ENCODE results near the gene MPV17L2.
"Not testable (repeated sequence)": the region's sequence is repeated elsewhere in the genome, so short reads cannot be mapped to it uniquely, and the experiment has no call there.

The MPV17L2 gene

DNA sequence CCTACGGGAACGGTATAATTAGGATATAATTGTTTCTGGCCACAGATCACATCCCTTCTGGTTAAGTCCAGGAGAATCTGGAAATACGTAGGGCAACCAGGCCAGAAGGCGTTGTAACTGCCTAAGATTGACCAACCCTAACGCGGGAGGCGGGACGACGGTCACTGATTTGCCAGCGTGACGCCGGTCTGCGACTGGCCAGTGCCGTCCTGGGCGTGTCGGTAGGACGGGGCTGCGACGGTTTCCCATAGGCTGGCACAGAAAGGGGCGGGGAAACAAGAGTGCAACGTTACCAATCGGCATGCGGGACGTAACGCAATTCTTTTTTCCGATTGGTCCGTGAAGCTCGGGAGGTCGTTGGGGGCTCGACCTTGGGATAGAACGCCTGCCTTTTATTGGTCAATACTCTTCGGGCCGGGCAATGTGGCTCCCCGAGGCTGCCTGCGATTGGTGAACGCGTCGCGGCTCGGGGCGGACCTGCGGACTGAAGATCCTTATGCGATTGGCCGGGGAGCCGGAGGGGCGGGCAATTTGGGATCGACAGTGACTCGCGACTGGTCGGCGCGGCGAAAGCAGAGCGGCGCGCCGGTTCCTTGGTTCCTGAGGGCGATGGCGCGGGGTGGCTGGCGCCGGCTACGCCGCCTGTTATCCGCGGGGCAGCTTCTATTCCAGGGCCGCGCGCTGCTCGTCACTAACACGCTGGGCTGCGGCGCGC is at the start of gene MPV17L2:
TSS of gene MPV17L2 (plus strand) at position 546 of the 715 bp plus-strand sequence. CDS start at position 610, 64 bp downstream.
- peak; percentile 94 to 100 (median 99) for DNase-seq

DNA sequence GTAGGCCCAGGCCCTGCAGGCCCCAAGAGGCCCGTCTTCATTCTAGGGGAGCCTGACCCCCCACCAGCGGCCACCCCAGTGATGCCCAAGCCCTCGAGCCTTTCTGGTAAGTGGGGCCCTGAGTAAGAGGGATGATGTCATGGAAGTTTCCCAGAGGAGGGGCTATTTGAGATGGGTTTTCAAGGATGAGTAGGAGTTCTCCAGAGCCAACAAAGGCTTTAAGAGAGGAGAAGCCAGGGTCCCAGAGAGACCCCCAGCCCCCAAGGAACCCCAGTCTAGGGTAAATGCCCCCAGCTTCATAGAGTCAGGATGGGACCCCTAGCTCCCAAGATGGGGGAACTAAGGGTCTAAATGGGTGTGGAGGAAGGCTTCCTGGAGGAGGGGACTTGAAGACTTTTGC is 49.1 kb upstream of the MPV17L2 start:
- DNase-seq = no peak

DNA sequence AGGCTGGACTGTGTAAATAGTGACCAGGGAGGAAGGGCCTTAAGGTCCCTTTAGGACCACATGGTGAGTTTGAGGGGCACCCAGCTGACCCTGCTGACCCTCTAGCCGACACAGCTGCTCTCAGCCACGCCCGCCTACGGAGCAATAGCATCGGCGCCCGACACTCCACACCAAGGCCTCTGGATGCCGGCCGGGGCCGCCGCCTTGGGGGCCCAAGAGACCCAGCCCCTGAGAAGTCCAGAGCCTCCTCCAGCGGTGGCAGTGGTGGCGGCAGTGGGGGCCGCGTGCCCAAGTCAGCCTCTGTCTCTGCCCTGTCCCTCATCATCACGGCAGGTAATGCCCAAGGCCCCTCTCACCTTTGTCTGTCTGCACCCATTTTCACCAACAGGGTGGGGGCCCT is 48.7 kb upstream of the MPV17L2 start:
- DNase-seq = no peak

DNA sequence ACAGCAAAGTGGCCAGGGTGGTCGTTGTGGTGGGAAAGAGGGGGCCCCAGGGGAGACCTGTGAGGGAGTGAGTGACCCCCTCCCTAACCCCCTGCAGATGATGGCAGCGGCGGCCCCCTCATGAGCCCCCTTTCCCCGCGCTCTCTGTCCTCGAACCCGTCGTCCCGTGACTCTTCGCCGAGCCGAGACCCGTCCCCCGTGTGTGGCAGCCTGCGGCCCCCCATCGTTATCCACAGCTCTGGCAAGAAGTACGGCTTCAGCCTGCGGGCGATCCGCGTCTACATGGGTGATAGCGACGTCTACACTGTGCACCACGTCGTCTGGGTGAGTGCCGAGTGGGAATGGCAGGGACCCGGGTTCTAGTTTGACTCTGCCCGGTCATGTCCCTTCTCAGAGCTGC is 48.1 kb upstream of the MPV17L2 start:
- DNase-seq = no peak

DNA sequence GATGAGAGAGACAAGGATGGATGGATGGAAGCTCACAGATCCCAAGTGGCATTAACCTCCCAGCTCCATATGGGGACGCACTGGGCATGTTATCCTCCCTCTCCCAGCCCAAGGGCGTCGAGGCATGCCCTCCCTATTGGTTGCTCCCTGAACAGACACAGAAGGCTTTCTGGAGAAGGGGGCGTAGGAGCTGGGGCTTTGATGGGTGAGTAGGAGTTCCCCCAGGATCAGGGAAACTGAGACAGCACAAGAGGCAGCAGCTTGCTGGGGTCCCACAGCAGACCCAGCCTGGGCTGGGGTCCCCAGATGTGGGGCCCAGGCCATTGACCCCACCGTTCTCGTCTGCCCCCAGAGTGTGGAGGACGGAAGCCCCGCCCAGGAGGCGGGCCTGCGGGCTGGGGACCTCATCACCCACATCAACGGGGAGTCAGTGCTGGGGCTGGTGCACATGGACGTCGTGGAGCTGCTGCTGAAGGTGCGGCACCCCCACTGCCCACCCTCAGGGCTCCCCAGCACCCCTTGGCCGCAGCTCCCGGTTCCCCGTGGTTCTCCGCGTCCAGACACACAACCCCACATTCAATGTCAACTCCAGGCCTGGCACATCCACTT is 47.5 kb upstream of the MPV17L2 start:
- no peak for DNase-seq

DNA sequence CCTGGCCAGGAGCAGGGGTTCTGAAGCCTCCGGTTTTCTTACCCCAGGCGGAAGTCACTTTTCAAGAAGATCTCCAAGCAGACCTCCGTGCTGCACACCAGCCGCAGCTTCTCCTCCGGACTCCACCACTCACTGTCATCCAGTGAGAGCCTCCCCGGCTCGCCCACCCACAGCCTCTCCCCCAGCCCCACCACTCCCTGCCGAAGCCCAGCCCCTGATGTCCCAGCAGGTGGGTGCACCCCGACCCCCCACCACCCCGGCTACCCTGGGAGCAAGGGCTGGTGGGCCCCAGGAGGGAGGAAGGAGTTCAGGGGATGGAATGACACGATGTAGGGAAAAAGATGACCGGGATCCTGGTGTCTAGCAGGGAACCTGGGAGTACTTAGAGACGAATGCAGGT is 45.6 kb upstream of the MPV17L2 start:
- no peak for DNase-seq

DNA sequence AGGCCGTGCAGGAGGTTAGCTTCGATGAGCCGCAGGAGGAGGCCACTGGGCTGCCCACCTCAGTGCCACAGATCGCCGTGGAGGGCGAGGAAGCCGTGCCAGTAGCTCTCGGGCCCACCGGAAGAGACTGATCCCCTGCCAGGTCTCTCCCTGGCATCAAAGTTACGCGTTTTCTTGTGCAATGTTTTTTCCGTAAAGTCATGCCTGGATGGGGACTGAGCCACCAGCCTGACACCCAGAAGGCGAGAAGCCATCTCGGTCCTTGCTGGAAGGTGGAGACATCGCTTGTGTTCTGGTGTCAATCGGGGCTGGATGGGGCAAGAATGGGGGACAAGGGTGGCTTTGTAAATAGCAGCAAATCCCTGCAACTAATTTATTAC is 43.4 kb upstream of the MPV17L2 start:
- no peak for DNase-seq

DNA sequence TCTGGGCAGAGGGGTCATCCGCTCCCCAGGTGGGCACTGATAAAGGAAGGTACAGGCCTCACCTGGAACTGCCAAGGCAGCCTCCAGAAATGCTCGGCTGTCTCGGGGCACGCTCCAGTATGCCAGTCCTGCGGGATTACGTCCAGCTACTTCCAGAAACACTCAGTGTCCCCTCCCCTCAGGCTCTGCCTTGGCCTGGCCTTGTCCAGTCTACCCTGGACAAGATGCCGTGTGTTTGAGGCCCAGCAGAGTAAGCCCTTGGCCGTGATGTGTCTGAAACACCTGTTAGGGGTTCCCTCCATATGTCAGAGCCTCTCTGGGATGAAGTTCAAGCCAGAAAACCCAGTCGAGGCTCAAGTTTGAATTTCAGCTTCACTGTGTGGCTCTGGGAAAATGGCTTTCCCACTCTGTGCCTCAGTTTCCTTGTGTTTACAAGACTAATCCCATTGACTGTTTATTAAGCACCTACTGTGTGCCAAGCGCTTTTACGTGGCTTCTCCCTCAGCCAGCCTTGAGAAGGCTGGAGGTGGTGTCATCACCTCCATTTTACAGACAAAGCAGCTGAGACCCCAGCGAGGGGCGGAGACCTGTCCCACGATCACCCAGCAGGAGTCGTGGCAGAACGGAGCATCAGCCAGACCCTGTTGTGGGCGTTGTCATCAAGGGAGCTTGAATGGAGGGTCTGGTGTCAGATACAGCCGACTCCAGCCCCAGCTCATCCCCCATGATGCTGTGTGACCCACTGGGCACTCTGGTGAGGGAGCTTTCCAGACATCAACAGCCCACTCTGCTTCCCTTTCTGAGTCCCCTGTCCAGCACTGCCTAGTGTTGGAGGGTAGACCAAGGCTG is 42.0 kb upstream of the MPV17L2 start:
- peak in 1 of 14 donors; percentile 64 for DNase-seq

DNA sequence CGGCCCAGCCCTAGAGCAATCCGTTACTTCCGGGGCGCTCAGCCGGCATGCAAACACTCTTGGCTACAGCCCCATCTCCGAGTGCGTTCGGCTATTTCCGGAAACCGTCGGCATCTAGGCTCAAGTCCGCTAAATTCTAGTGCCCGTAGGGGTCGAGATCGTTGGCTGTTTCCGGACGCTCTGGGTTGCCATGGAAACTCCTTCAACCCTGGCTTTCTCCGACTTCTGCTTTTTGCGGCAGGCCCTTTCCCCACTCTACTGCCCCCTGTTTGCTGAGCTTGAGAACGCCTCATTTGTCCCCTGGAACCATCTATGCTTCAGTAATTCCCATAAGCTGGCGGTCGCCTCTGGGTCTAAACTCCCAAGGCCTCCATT is 40.6 kb upstream of the MPV17L2 start:
- DNase-seq = peak; percentile 57 to 98 (median 94)

DNA sequence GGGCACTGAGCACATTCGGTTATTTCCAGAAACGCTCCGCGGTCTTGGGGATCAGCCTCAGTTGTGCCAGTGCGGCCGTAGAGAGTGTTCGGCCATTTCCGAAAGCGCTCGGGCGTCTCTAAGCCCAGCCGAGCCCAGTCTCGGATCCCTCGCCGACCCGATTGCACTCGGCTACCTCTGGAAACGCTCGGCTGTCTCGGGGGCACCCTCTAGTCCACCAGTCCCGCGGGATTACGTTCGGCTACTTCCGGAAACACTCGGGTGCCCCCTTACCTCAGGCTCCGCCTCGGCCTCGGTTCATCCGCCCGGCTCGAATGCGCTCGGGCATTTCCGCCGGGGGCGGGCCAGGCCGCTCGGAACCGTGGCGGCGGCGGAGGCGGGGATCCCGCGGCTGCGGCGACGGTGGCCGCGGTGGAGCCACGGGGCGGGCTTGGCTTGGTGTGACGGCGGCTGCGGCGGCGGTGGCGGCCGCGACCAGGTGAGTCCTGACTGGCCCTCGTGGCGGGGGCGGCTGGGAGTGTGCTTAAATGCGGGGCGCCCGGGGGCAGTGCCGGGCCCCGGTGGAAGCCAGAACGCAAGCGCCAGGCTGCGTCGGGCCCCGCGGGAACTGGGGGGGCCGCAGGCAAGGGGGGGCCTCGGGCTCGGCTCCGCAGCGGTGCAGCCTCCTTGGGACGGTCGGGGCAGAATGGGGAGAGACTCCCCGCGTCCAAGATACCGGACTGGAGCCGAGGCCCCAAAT is 40.0 kb upstream of the MPV17L2 start, which contains the start of gene PIK3R2:
TSS of gene PIK3R2 (plus strand) at position 347 of the 739 bp plus-strand sequence. CDS start 2,717 bp downstream, outside the sequence.
- DNase-seq = peak; percentile 86 to 99 (median 97)

DNA sequence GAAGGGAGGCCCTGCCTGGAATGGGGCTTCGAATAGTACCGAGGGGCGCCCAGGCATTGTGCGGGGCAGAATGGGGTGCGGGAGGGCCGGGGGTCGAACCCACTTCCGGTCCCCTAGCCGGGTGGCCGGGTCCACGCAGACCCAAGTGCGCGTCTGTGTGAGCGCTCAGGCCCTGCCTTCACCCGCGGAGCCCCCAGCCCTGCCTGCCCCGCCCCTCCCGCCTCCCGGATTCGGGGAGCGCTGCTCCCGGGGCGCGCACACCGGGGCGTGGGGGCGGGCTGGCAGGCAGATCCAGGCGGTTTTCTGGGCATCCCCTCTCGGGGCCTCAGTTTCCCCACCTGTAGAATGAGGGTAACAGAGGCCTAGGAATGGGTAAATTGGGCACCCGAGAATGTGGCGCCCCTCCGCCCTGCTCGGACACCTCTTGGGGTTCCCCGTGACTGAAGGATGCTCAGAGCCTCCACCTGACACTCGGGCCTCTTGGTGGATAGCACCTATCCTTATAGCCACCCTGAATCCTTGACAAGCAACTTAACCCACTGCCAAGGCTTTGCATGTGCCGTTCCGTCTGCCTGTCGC is 39.4 kb upstream of the MPV17L2 start:
- peak in 2 of 14 donors; percentile 39 to 51 for DNase-seq

DNA sequence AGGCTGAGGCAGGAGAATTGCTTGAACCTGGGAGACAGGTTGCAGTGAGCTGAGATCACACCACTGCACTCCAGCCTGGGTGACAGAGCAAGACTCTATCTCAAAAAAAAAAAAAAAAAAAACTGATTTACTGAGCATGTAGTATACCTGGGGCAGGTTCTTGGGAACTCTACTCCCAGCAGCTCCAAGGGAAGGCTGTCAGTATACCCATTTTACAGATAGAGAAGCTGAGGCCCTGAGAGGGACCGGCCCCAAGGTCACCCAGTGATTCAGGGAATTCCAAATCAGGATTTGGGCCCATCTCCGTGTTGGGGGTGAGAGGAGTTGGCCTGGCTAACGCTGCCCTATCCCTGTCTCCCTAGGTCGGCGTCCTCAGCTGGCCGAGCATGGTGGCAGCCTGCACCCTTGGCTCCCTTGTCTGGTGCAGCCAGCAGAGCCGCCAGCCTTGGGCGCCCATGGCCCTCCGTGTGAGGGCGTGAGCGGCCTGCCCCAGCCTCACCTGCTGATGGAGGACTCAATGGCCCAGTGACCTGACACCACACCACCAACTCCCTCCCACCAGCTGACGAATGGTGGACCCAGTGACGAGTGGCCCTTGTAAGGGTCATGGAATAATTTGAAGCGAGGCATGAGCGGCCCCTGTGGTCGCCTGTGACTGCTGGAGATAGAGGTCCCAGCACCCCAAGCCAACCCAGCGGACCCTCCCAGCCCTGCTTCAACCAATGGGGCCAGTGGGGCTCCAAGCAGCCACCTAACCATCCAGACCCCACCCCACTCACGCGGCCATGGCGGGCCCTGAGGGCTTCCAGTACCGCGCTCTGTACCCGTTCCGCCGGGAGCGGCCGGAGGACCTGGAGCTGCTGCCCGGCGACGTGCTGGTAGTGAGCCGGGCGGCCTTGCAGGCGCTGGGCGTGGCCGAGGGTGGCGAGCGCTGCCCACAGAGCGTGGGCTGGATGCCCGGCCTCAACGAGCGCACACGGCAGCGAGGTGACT is 37.6 kb upstream of the MPV17L2 start:
- DNase-seq = no peak

DNA sequence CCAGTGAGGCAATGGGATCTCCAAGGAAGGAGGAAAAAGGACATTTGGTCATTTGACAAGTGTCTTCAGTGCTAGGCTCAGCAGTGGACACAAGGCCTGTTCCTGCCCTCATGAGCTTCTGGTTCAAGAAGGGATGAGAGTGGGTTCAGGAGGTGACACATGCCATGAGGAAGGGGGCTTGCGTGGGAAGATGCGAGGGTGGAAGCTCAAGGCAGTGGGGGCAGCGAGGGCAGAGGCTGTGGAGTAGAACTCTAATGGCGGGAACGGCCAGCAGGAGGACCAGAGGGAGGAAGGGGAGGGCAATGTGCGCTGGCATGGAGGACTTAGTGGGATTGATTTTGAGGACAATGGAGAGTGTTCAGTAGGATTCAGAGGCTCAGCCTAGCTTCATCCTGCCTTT is 36.8 kb upstream of the MPV17L2 start:
- no peak for DNase-seq

DNA sequence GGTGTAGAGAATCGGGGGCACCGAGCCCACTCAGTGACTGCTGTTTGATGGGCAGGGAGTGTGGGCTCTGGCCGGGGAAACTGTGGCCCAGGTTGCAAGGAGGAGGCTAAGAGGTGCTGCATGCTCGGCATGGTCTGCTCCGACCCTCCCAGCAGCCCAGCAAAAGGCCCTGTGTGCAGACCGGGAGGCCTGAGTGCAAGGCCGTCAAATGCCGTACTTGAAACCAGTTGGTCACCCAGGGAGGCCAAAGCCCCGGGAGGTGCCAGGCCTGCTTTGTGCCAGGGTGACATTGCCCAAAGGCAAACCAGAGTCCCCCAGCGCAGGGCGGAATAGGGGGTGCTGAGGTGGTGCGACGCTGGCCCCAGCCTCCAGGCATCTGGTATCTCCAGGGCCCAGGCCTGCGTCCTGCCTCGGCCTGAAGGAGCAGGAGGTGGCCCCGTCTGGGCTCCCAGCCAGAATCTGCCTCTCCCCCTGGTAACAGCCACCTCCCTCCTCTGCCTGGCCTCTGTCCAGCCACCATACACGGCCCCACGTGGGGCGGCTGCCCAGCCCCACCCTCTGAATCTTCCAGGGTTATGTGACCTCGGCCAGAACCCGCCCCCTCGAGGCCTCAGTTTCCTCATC is 36.1 kb upstream of the MPV17L2 start:
- peak in 13 of 14 donors; percentile 11 to 83 (median 57) for DNase-seq

DNA sequence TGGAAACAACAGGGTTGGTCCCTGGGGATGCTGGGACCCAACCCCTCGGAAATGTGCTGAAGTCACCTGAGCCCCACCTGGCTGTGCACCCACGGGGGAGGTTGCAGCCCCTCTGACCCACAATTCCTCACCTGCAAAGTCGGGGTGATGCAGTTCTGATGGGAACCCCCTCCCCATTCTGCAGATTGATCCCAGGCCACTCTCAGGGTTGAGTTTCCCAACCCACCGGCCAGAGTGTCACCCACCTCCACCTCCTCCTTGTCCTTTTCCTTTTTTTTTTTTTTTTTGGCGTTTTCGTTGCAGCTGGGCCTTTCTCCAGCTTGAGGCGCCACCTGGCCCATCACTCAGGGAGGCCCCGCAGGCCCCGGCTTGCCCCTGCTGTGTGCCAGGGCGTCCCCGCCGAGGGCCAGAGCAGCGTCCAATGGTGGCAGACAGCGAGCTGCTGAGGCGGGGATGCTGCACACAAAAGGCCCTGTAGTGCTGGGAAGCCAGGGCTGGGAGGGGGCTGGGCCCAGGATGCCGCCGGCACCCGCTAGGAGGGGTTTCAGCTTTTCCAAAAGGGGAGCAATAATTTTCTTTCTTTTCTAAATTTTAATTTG is 35.5 kb upstream of the MPV17L2 start:
- DNase-seq = peak in 12 of 14 donors; percentile 29 to 84 (median 66)

DNA sequence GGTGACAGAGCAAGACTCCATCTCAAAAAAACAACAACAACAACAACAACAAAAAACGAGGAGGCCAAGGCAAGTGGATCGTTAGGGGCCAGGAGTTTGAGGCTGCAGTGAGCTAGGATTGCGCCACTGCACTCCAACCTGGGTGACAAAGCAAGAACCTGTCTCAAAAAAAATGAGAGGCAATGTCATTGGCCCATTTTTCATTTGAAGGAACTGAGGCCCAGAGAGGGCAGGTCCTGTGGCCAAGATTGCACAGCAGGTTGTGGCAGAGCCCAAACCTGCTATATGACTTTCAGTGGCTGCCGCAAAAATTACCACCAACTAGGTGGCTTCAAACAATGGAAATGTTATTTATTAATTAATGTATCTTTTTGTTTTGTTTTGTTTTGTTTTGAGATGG is 34.6 kb upstream of the MPV17L2 start:
- no peak for DNase-seq

DNA sequence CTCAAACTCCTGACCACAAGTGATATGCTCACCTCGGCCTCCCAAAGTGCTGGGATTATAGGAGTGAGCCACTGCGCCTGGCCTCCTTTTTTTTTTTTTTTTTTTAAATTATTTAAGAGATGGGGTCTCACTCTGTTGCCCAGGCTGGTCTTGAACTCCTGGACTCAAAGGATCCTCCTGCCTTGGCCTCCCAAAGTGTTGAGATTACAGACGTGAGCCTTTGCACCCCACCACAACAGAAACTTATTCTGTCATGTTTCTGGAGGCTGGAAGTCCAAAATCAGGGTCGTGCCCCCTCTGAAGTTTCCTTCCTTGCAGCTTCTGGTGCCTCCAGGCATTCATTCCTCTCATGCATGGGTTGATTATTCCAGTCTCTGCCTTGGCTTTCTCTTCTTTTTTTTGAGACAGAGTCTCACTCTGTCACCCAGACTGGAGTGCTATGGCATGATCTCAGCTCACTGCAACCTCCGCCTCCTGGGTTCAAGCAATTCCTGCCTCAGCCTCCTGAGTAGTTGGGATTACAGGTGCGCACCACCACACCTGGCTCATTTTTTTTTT is 33.9 kb upstream of the MPV17L2 start:
- not testable (repeated sequence) for DNase-seq

DNA sequence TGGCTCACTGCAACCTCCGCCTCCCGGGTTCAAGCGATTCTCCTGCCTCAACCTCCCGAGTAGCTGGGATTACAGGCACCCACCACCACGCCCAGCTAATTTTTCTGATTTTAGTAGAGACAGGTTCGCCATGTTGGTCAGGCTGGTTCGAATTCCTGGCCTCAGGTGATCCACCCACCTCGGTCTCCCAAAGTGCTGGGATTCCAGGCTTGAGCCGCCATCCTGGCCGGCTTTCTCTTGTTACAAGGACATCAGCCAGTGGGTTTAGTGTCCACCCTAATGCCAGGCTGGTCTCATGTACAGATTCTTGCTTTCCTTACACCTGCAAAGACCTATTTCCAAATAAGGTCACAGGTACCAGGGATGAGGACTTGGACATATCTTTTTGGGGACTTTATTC is 33.2 kb upstream of the MPV17L2 start:
- DNase-seq = no peak

DNA sequence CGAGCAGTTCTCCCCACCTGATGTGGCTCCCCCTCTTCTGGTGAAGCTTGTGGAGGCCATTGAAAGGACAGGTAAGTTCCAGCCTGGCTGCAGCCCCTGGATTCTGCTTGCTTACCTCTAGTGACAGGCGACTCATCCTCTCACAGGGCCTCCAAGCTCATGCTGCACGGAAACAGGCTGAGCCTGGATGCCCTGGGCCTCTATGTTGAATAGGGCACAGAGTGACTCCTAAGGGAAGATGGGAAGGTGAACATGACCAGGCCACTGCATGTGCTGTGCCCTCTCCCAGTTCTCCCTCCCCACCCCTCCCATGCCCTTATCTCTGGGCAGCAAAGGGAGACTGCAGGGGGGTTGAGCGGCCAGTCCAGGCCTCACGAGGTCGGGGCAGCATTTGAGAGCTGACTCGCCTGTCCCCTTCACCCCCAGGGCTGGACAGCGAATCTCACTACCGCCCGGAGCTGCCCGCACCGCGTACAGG is 32.5 kb upstream of the MPV17L2 start:
- no peak for DNase-seq
